ENCODE results near the gene ZDHHC11.
"Not testable (repeated sequence)": the region's sequence is repeated elsewhere in the genome, so short reads cannot be mapped to it uniquely, and the experiment has no call there.

- not testable (repeated sequence) for TF ChIP-seq CTCF (conservative IDR thresholded peaks at IDR 0.05); ZFX (IDR thresholded peaks at IDR 0.05)
Measured at GRCh38 chr5:782356-782755, 68.4 kb downstream of the ZDHHC11 start.

Data from C4-2B (cell line).